HEK293 (cell line): Measurements from ENCODE around the gene FAM83E.
A peak's percentile ranks its signal among the peaks of the same experiment; 100 is the strongest.

ENCODE experiments used
- AEBP2 ChIP-seq: fragments of 450-650 bp; formaldehyde crosslinking; IDR thresholded peaks from 2 replicates; pipeline ENCODE4 v1.5.1; 2016; ENCODE audit warnings: missing biosample characterization, missing genetic modification characterization, borderline replicate concordance
- EGR2 ChIP-seq: fragments of 450-650 bp; formaldehyde crosslinking; IDR thresholded peaks from 2 replicates; pipeline ENCODE4 v1.5.1; 2016; ENCODE audit warnings: low read depth, missing biosample characterization, missing genetic modification characterization
- GLI4 ChIP-seq: fragments of 450-650 bp; formaldehyde crosslinking; IDR thresholded peaks from 2 replicates; pipeline ENCODE4 v1.5.1; 2016; ENCODE audit warnings: missing biosample characterization, missing genetic modification characterization
- GLIS2 ChIP-seq: fragments of 450-650 bp; formaldehyde crosslinking; IDR thresholded peaks from 2 replicates; pipeline ENCODE4 v1.5.1; 2016; ENCODE audit warnings: missing biosample characterization, missing genetic modification characterization
- MYNN ChIP-seq: fragments of 450-650 bp; formaldehyde crosslinking; IDR thresholded peaks from 2 replicates; pipeline ENCODE4 v1.5.1; 2016; ENCODE audit warnings: missing biosample characterization, missing genetic modification characterization, borderline replicate concordance
- PRDM2 ChIP-seq: fragments of 450-650 bp; formaldehyde crosslinking; IDR thresholded peaks from 2 replicates; pipeline ENCODE4 v1.5.1; 2016; ENCODE audit warnings: missing biosample characterization, missing genetic modification characterization, borderline replicate concordance
- PRDM4 ChIP-seq: fragments of 450-650 bp; formaldehyde crosslinking; IDR thresholded peaks from 2 replicates; pipeline ENCODE4 v1.5.1; 2017; ENCODE audit warnings: missing biosample characterization, missing genetic modification characterization
- TCF7L2 ChIP-seq: IDR thresholded peaks from 2 replicates; pipeline ENCODE4 v1.6.1; 2011; ENCODE audit warnings: low read depth, mild to moderate bottlenecking, inconsistent platforms, low read length, moderate library complexity, borderline replicate concordance
- ZNF121 ChIP-seq: fragments of 450-650 bp; formaldehyde crosslinking; IDR thresholded peaks from 2 replicates; pipeline ENCODE4 v1.5.1; 2016; ENCODE audit warnings: missing biosample characterization, missing genetic modification characterization
- ZNF133 ChIP-seq: fragments of 450-650 bp; formaldehyde crosslinking; IDR thresholded peaks from 2 replicates; pipeline ENCODE4 v1.5.1; 2016; ENCODE audit warnings: missing biosample characterization, missing genetic modification characterization
- ZNF184 ChIP-seq: fragments of 450-650 bp; IDR thresholded peaks from 2 replicates; pipeline ENCODE4 v1.5.1; 2018; ENCODE audit warnings: missing biosample characterization, mild to moderate bottlenecking, missing genetic modification characterization
- ZNF19 ChIP-seq: fragments of 450-650 bp; formaldehyde crosslinking; IDR thresholded peaks from 2 replicates; pipeline ENCODE4; 2016; ENCODE audit warnings: missing biosample characterization, missing genetic modification characterization, low read depth
- ZNF202 ChIP-seq: fragments of 450-650 bp; formaldehyde crosslinking; IDR thresholded peaks from 2 replicates; pipeline ENCODE4 v1.5.1; 2016; ENCODE audit warnings: missing biosample characterization, missing genetic modification characterization, borderline replicate concordance
- ZNF211 ChIP-seq: fragments of 450-650 bp; formaldehyde crosslinking; IDR thresholded peaks from 2 replicates; pipeline ENCODE4 v1.5.1; 2016; ENCODE audit warnings: low read depth, missing biosample characterization, missing genetic modification characterization
- ZNF423 ChIP-seq: fragments of 450-650 bp; formaldehyde crosslinking; IDR thresholded peaks from 2 replicates; pipeline ENCODE4 v1.5.1; 2016; ENCODE audit warnings: missing biosample characterization, missing genetic modification characterization
- ZNF529 ChIP-seq: fragments of 450-650 bp; formaldehyde crosslinking; IDR thresholded peaks from 2 replicates; pipeline ENCODE4 v1.5.1; 2017; ENCODE audit warnings: missing genetic modification characterization, missing biosample characterization; ENCODE audit not compliant: insufficient replicate concordance
- ZNF561 ChIP-seq: fragments of 450-650 bp; IDR thresholded peaks from 2 replicates; pipeline ENCODE4 v1.5.1; 2018; ENCODE audit warnings: missing biosample characterization, missing genetic modification characterization, borderline replicate concordance
- ZNF610 ChIP-seq: fragments of 450-650 bp; formaldehyde crosslinking; IDR thresholded peaks from 2 replicates; pipeline ENCODE4 v1.5.1; 2016; ENCODE audit warnings: missing biosample characterization, missing genetic modification characterization, borderline replicate concordance
- ZNF621 ChIP-seq: fragments of 450-650 bp; formaldehyde crosslinking; IDR thresholded peaks from 2 replicates; pipeline ENCODE4 v1.5.1; 2017; ENCODE audit warnings: missing biosample characterization, missing genetic modification characterization
- ZNF658 ChIP-seq: fragments of 450-650 bp; formaldehyde crosslinking; IDR thresholded peaks from 2 replicates; pipeline ENCODE4; 2016; ENCODE audit warnings: missing biosample characterization, missing genetic modification characterization
- ZNF677 ChIP-seq: fragments of 450-650 bp; IDR thresholded peaks from 2 replicates; pipeline ENCODE4 v1.5.0; 2018; ENCODE audit warnings: missing biosample characterization, mild to moderate bottlenecking, missing genetic modification characterization, moderate library complexity
- ZNF701 ChIP-seq: fragments of 450-650 bp; formaldehyde crosslinking; IDR thresholded peaks from 2 replicates; pipeline ENCODE4 v1.5.1; 2016; ENCODE audit warnings: missing biosample characterization, missing genetic modification characterization
- ZNF785 ChIP-seq: fragments of 450-650 bp; formaldehyde crosslinking; IDR thresholded peaks from 2 replicates; pipeline ENCODE4 v1.5.1; 2016; ENCODE audit warnings: missing biosample characterization, missing genetic modification characterization
- ZNF791 ChIP-seq: fragments of 450-650 bp; formaldehyde crosslinking; IDR thresholded peaks from 2 replicates; pipeline ENCODE4 v1.5.1; 2016; ENCODE audit warnings: missing biosample characterization, missing genetic modification characterization
- ZNF830 ChIP-seq: fragments of 450-650 bp; IDR thresholded peaks from 2 replicates; pipeline ENCODE4 v1.5.0; 2018; ENCODE audit warnings: missing biosample characterization, missing genetic modification characterization, low read depth, mild to moderate bottlenecking, moderate library complexity
- ZXDB ChIP-seq: fragments of 450-650 bp; formaldehyde crosslinking; IDR thresholded peaks from 2 replicates; pipeline ENCODE4 v1.5.1; 2016; ENCODE audit warnings: missing biosample characterization, missing genetic modification characterization
- TF ChIP-seq, protein P1 (sequence below): fragments of 450-650 bp; formaldehyde crosslinking; IDR thresholded peaks from 2 replicates; pipeline ENCODE4 v1.5.1; 2017; ENCODE audit warnings: missing biosample characterization, missing genetic modification characterization
- TF ChIP-seq, protein P2 (sequence below): fragments of 450-650 bp; formaldehyde crosslinking; IDR thresholded peaks from 2 replicates; pipeline ENCODE4 v1.5.0; 2017; ENCODE audit warnings: missing biosample characterization, missing genetic modification characterization, borderline replicate concordance

FAM83E gene

GRCh38 chr19:48624067-48624594 is 9.3 kb upstream of the FAM83E start (continued):
- TF ChIP-seq, protein P1, sequence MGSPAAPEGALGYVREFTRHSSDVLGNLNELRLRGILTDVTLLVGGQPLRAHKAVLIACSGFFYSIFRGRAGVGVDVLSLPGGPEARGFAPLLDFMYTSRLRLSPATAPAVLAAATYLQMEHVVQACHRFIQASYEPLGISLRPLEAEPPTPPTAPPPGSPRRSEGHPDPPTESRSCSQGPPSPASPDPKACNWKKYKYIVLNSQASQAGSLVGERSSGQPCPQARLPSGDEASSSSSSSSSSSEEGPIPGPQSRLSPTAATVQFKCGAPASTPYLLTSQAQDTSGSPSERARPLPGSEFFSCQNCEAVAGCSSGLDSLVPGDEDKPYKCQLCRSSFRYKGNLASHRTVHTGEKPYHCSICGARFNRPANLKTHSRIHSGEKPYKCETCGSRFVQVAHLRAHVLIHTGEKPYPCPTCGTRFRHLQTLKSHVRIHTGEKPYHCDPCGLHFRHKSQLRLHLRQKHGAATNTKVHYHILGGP, result no peak
- TF ChIP-seq ZNF202 (tag by site-specific recombination) (no peak), ZNF830 (no peak), ZNF791 (no peak), ZNF701 (tag by site-specific recombination) (no peak), ZNF621 (tag by site-specific recombination) (no peak), GLIS2 (peak; percentile 89), ZNF19 (tag by site-specific recombination) (no peak), ZNF677 (no peak), GLI4 (tag by site-specific recombination) (no peak), EGR2 (tag by site-specific recombination) (no peak), TCF7L2 (no peak), PRDM2 (tag by site-specific recombination) (no peak), AEBP2 (no peak), MYNN (tag by site-specific recombination) (no peak), ZNF561 (tag by site-specific recombination) (0 out of 2 replicates have a peak, but pooled peaks have one; percentile 31), ZNF610 (tag by site-specific recombination) (no peak), ZNF211 (tag by site-specific recombination) (no peak), PRDM4 (tag by site-specific recombination) (no peak), ZNF184 (tag by site-specific recombination) (no peak), ZNF121 (tag by site-specific recombination) (no peak), ZNF133 (tag by site-specific recombination) (no peak), ZNF658 (no peak), ZNF529 (tag by site-specific recombination) (no peak), ZNF423 (no peak), ZNF785 (tag by site-specific recombination) (no peak), ZXDB (tag by site-specific recombination) (peak; percentile 75)
- TF ChIP-seq, protein P2, sequence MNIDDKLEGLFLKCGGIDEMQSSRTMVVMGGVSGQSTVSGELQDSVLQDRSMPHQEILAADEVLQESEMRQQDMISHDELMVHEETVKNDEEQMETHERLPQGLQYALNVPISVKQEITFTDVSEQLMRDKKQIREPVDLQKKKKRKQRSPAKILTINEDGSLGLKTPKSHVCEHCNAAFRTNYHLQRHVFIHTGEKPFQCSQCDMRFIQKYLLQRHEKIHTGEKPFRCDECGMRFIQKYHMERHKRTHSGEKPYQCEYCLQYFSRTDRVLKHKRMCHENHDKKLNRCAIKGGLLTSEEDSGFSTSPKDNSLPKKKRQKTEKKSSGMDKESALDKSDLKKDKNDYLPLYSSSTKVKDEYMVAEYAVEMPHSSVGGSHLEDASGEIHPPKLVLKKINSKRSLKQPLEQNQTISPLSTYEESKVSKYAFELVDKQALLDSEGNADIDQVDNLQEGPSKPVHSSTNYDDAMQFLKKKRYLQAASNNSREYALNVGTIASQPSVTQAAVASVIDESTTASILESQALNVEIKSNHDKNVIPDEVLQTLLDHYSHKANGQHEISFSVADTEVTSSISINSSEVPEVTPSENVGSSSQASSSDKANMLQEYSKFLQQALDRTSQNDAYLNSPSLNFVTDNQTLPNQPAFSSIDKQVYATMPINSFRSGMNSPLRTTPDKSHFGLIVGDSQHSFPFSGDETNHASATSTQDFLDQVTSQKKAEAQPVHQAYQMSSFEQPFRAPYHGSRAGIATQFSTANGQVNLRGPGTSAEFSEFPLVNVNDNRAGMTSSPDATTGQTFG (tag by site-specific recombination), result no peak
